HG03442 (cell line): ENCODE data around the gene TRIM8.

Experiments
- ATAC-seq: cut with Tn5 transposase; IDR thresholded peaks from one replicate; pipeline ENCODE4 v1.9.1; 2021; ENCODE audit warnings: mild to moderate bottlenecking, moderate library complexity; ENCODE audit not compliant: unreplicated experiment

The TRIM8 gene

DNA sequence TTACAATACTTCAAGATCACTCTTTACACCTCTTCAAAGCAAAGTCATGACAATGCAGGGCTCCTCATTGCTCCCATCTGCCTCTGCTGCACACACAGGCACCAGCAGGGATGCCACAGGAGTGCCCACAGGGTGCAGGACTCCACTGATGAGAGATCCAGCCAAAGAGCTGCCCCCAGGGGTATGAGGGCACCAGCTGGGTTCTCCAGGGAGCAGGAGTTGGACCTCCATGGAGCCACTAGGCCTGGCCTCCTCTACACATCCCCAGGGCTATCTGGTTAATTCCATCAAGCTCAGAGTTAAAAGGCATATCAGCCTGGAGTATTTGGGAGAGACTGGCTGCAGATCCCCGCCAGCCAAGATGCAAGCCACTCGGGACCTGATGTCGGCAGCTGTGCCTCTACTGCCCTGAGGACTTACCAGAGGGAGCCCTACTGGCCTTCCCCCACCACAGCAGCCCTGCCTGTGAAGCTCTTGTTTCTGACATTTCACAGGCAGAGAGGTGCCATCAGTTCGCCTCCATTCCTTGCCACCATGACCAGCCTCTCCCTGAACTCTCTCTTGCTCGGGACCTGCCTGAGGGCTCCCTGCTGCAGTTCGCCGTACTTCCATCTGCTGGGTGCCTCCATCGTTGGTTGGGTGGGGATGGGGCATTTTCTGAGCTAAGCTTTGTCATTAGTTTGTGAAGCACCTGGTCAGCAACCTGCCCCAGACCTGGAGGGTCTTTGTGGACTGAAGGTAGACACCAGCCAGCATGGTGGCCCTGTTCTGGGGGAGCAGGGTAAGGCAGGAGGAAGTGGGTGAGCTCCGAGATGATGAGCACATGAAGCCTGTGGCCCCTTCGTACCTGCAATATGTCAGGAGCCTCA lies 12.5 kb upstream of the TRIM8 start:
- ATAC-seq, result no peak

GRCh38 chr10:102632394-102633111 lies 11.7 kb upstream of the TRIM8 start:
- no peak for ATAC-seq

- ATAC-seq, result no peak
Measured at GRCh38 chr10:102633287-102633686, 11.0 kb upstream of the TRIM8 start.

- no peak for ATAC-seq
Measured at GRCh38 chr10:102633848-102634247, 10.4 kb upstream of the TRIM8 start.

GRCh38 chr10:102634686-102635085 lies 9.6 kb upstream of the TRIM8 start:
- no peak for ATAC-seq

DNA sequence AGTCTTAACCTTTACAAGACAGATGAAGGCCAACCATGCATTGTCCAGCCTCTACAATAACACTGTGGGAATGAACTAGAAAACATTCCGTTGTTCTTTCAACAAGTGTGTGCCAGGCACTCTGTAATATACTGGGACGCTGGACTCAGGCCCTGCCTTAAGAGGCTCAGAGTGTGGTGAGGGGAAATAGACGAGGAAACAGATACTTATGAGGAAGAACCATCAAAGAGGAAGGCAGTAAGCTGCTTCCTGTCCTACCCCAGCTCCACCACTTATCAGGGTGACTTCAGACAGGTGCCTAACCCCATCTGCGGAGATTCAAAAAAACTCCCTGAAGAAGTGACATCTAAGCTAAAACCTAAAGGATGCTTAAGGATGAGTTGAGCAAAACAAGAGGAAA lies 8.9 kb upstream of the TRIM8 start:
- ATAC-seq, result no peak

DNA sequence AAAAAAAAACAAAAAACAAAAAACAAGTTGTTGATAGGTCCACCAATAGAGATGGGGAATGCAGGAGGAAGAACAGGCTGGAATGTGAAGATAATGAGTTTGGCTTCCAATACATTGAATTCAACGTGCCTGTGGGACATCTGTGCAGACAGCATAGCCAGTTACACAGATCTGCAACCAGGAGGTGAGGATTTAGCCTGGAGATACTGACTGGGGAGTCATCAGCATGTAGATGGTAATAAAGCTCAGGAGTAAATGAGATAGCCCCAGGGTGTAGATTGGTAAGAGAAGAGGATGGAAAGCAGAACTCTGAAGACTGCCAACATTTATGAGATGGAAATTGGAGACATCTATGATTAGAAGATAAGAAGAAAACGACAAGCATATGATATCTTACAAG lies 4.7 kb upstream of the TRIM8 start:
- ATAC-seq, result no peak

- ATAC-seq, result no peak
Measured at GRCh38 chr10:102641402-102641801, 2.9 kb upstream of the TRIM8 start.

GRCh38 chr10:102641880-102642735 lies 2.2 kb upstream of the TRIM8 start:
- ATAC-seq, result peak; percentile 52

GRCh38 chr10:102642736-102643335 lies 1.4 kb upstream of the TRIM8 start:
- no peak for ATAC-seq

DNA sequence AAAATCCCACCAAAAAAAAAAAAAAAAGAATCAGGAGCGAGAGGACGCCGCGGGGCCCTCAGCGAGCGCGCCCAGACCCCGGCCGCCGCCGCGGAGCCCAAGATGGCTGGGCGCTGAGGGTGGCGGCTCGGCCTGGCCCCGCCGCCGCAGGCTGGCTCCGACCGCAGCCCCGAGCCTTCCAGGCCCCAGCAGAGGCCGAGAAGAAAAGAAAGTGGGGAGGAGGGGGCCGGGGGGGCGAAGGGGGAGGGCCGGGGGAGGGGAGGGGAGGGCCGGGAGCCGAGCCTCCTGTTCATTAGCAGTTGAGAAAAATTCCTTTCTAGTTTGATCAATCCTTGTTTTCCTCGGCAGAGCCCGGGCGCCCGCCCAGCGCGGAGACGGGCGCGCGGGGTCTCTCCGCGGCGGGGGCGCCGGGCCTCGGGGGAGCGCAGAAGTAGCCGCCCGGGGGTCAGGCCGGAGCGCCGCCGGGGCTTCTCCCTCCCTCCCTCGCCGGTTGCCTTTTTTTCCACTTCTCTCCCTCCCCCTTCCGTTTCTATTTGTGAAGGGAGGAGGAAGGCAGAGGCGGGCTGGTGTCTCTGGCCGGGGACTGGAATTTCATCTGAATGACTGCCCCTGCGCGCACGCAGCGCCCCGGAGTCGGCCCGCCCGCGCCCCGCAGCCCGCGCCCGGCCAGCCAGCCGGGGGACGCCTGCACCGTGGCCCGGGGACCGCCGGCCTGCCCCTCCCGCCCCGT lies 778 bp upstream of the TRIM8 start:
- ATAC-seq, result no peak

- ATAC-seq, result no peak
Measured at GRCh38 chr10:102644646-102645387, 538 bp downstream of the TRIM8 start.

GRCh38 chr10:102645388-102645740 lies 1.1 kb downstream of the TRIM8 start:
- no peak for ATAC-seq

GRCh38 chr10:102645741-102646609 lies 1.7 kb downstream of the TRIM8 start:
- ATAC-seq, result peak; percentile 26

GRCh38 chr10:102646610-102647442 lies 2.5 kb downstream of the TRIM8 start:
- no peak for ATAC-seq

GRCh38 chr10:102647443-102648268 lies 3.4 kb downstream of the TRIM8 start:
- ATAC-seq, result no peak
